WI38 (cell line): ENCODE measurements around the gene AGMO.

Experiments
- H3K4me3 ChIP-seq: 2 replicates; pipeline ENCODE4 v1.5.1; 2011; ENCODE audit warnings: low read depth, mild to moderate bottlenecking, control low read depth, low read length
- CTCF ChIP-seq: IDR thresholded peaks from 2 replicates; pipeline ENCODE4 v1.5.1; 2012; ENCODE audit warnings: low read depth, mild to moderate bottlenecking, control low read depth, low read length

Gene AGMO

GRCh38 chr7:15396210-15397158 lies 165.3 kb downstream of the AGMO start:
- no peak for TF ChIP-seq CTCF
- H3K4me3 ChIP-seq, result no peak overlapping the region

- H3K4me3 ChIP-seq, result no peak overlapping the region
- TF ChIP-seq CTCF, result no peak
These were observed 172.7 kb downstream of the AGMO start for GRCh38 chr7:15389073-15389472.

GRCh38 chr7:15378494-15379145 lies 183.2 kb downstream of the AGMO start:
- no peak overlapping the region for H3K4me3 ChIP-seq
- no peak for TF ChIP-seq CTCF

GRCh38 chr7:15376600-15376999 lies 185.2 kb downstream of the AGMO start:
- TF ChIP-seq CTCF, result no peak

GRCh38 chr7:15370441-15370840 lies 191.4 kb downstream of the AGMO start:
- no peak for TF ChIP-seq CTCF

More at GRCh38 chr7:15376600-15376999, 185.2 kb downstream of the AGMO start:
- H3K4me3 ChIP-seq, result no peak overlapping the region

GRCh38 chr7:15368653-15369052 lies 193.2 kb downstream of the AGMO start:
- H3K4me3 ChIP-seq, result no peak overlapping the region
- no peak for TF ChIP-seq CTCF

More at GRCh38 chr7:15370441-15370840, 191.4 kb downstream of the AGMO start:
- H3K4me3 ChIP-seq, result no peak overlapping the region

- H3K4me3 ChIP-seq, result no peak overlapping the region
- no peak for TF ChIP-seq CTCF
These were observed 193.9 kb downstream of the AGMO start for GRCh38 chr7:15367897-15368296.
